ENCODE results near the gene VSTM2L. TPM values are rescaled to one million over a fixed set of nuclear protein-coding genes. Genes with fewer than 3 reads are reported as not detected.

VSTM2L gene
- polyA plus RNA-seq, 1 donor from 2014 or later = 22.1 TPM

GRCh38 chr20:37991908-37992307 is 89.0 kb downstream of the VSTM2L start:
- H3K4me2 ChIP-seq (ENCODE audit: low read length) = no peak overlapping the region
- no peaks in the 10 kb centered on the region for H3K9me3 ChIP-seq (ENCODE audit: low read length)
- H3K79me2 ChIP-seq (replicated peaks; ENCODE audit: insufficient read depth, low read length) = no peaks in the 10 kb centered on the region
- no peaks in the 10 kb centered on the region for H3F3A ChIP-seq (ENCODE audit: insufficient read depth, low read length, poor library complexity, severe bottlenecking)
- H3K9me2 ChIP-seq (ENCODE audit: insufficient read depth, low read length) = no peaks in the 10 kb centered on the region
- no peaks in the 10 kb centered on the region for H3K36me3 ChIP-seq (ENCODE audit: insufficient read depth, low read length)
- H3K27ac ChIP-seq (ENCODE audit: low read length) = peak overlapping the region; percentile 48
- no peak for TF ChIP-seq MXI1 (conservative IDR thresholded peaks at IDR 0.05; ENCODE audit: poor library complexity, severe bottlenecking)
- TF ChIP-seq TAF1 (IDR thresholded peaks at IDR 0.05; ENCODE audit: low read depth) = no peak
- TF ChIP-seq POLR2AphosphoS5 (IDR thresholded peaks at IDR 0.05) = no peak
- no peak for TF ChIP-seq EP300 (conservative IDR thresholded peaks at IDR 0.05; ENCODE audit: poor library complexity, severe bottlenecking)
- no peak for TF ChIP-seq CTCF (IDR thresholded peaks at IDR 0.05; ENCODE audit: poor library complexity, severe bottlenecking)
- no peaks in the 10 kb centered on the region for H3K27me3 ChIP-seq (ENCODE audit: insufficient read depth, low read depth, low read length)
- H3K4me3 ChIP-seq (ENCODE audit: low read length) = no peak overlapping the region
- no peak overlapping the region for H2AFZ ChIP-seq (ENCODE audit: low read depth, low read length)
- H3K9ac ChIP-seq (ENCODE audit: low read length) = peak overlapping the region; percentile 13
- no peaks in the 10 kb centered on the region for H4K20me1 ChIP-seq (ENCODE audit: insufficient read depth)

GRCh38 chr20:37992802-37993409 is 90.0 kb downstream of the VSTM2L start:
- Histone ChIP-seq H3K9ac (ENCODE audit: low read length) (no peak overlapping the region), H3K27me3 (ENCODE audit: insufficient read depth, low read depth, low read length) (no peaks in the 10 kb centered on the region), H3K4me2 (ENCODE audit: low read length) (no peak overlapping the region), H3F3A (ENCODE audit: insufficient read depth, low read length, poor library complexity, severe bottlenecking) (no peaks in the 10 kb centered on the region), H3K9me2 (ENCODE audit: insufficient read depth, low read length) (no peaks in the 10 kb centered on the region), H3K79me2 (replicated peaks; ENCODE audit: insufficient read depth, low read length) (no peaks in the 10 kb centered on the region), H3K36me3 (ENCODE audit: insufficient read depth, low read length) (no peaks in the 10 kb centered on the region), H3K9me3 (ENCODE audit: low read length) (no peaks in the 10 kb centered on the region), H3K27ac (ENCODE audit: low read length) (no peak overlapping the region), H3K4me3 (ENCODE audit: low read length) (no peak overlapping the region), H4K20me1 (ENCODE audit: insufficient read depth) (no peaks in the 10 kb centered on the region), H2AFZ (ENCODE audit: low read depth, low read length) (no peak overlapping the region)
- TF ChIP-seq CTCF (IDR thresholded peaks at IDR 0.05; ENCODE audit: poor library complexity, severe bottlenecking) (peak; percentile 60), SMC3 (conservative IDR thresholded peaks at IDR 0.05; ENCODE audit: poor library complexity) (peak; percentile 84), RAD21 (conservative IDR thresholded peaks at IDR 0.05) (peak; percentile 77), EZH2 (IDR thresholded peaks at IDR 0.05; ENCODE audit: borderline replicate concordance, insufficient read depth, low read length, poor library complexity, severe bottlenecking) (no peak), REST (IDR thresholded peaks at IDR 0.05; ENCODE audit: borderline replicate concordance) (no peak), TAF1 (IDR thresholded peaks at IDR 0.05; ENCODE audit: low read depth) (no peak)
